ENCODE measurements around the gene GNGT1. TPM values are rescaled to one million over a fixed set of nuclear protein-coding genes. Genes with fewer than 3 reads are reported as not detected.

GNGT1 gene
- total and polyA plus RNA-seq, 2 of the 8 experiments (the other 6 are each of a cell fraction or from before 2014, with no cell fraction given): 0.26 TPM; not detected in 1

DNA sequence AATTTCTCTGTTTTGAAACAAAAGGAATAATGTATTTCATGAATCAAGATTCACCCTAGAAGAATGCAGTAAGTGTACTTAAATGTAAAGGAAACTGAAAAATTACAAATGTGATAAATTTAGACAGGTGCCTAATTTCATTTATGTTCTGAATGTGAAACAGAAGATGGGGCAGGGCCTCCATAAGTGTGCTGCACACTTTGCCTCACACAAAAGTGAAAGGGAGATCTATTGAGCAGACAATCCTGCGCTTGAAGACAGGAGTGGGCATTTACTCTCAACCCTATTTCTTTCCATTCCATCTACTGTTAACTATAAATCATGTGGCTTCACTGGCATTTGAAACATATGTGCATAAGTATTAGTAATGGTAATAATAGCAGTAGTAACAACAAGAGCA is 51.4 kb downstream of the GNGT1 start:
- H2AFZ ChIP-seq (ENCODE audit: low read length): no peak overlapping the region
- H3K18ac ChIP-seq (ENCODE audit: extremely low read depth, low read length): no peak overlapping the region
- no peak overlapping the region for H4K5ac ChIP-seq (ENCODE audit: insufficient read length, low read depth, low read length)
- H3K56ac ChIP-seq (replicated peaks; ENCODE audit: insufficient read length, low read depth, low read length): no peak overlapping the region
- no peak overlapping the region for H3K4me3 ChIP-seq (ENCODE audit: extremely low read depth in 1 of 4, insufficient read depth in 2 of 4, low read depth in 3 of 4, low read length in 4 of 4)
- FAIRE-seq (no peak), DNase-seq (ENCODE audit: low read depth in 1 of 2, low spot score in 2 of 2) (no peak)
- H2BK15ac ChIP-seq (ENCODE audit: low read length): no peak overlapping the region
- no peak overlapping the region for H3K27ac ChIP-seq (ENCODE audit: low read depth, low read length)
- no peak overlapping the region for H2BK12ac ChIP-seq (ENCODE audit: low read depth, low read length)
- H3K4me2 ChIP-seq (ENCODE audit: insufficient read depth in 1 of 2, low read depth in 2 of 2, low read length in 2 of 2): no peak overlapping the region
- no peak overlapping the region for H2AK5ac ChIP-seq (ENCODE audit: low read depth, low read length)
- H3K9ac ChIP-seq (replicated peaks in 1 of 4; ENCODE audit: extremely low read depth in 1 of 4, low read depth in 3 of 4, low read length in 3 of 4): no peak overlapping the region
- H3K23me2 ChIP-seq (ENCODE audit: low read depth, low read length): no peaks in the 10 kb centered on the region
- WGBS, 2 experiments (ENCODE audit: extremely low coverage in 1 of 2, insufficient coverage in 1 of 2, insufficient read length in 1 of 2, insufficient replicate concordance in 2 of 2, low coverage in 1 of 2, low lambda C conversion rate in 2 of 2, missing lambda C conversion rate in 1 of 2): 100% methylated on average over 1 of the region's 1 CpG; no CpG with 5 or more reads in 1 of the 2 experiments
- H2BK120ac ChIP-seq (replicated peaks; ENCODE audit: low read depth, low read length): no peak overlapping the region
- H3K9me3 ChIP-seq (ENCODE audit: insufficient read depth in 2 of 2, low read depth in 1 of 2, low read length in 1 of 2): no peaks in the 10 kb centered on the region
- H4K91ac ChIP-seq (replicated peaks; ENCODE audit: insufficient read length, low read length): no peak overlapping the region
- CTCF ChIA-PET (ENCODE audit: partially characterized antibody): interaction anchor here (1.4 to 1.6 kb wide), 2 partner anchors 11 to 157 kb away, joined by 4 to 5 read pairs; no protein-coding TSS in a partner anchor
- H3K23ac ChIP-seq (ENCODE audit: insufficient read length): no peak overlapping the region
- no peak overlapping the region for H3K14ac ChIP-seq (ENCODE audit: insufficient read length)
- no peaks in the 10 kb centered on the region for H3K4me1 ChIP-seq (replicated peaks in 1 of 4; ENCODE audit: control insufficient read depth in 3 of 4, insufficient read depth in 4 of 4, low read length in 3 of 4)
- no peak overlapping the region for H2BK5ac ChIP-seq (ENCODE audit: low read depth, low read length)
- POLR2A ChIA-PET (ENCODE audit: partially characterized antibody): no interaction called here
- no peaks in the 10 kb centered on the region for H3K36me3 ChIP-seq (ENCODE audit: control insufficient read depth in 2 of 4, insufficient read depth in 4 of 4, low read length in 3 of 4)
- no peak overlapping the region for H4K8ac ChIP-seq (ENCODE audit: extremely low read depth, insufficient read depth, low read length)
- H2BK20ac ChIP-seq (ENCODE audit: low read length): no peak overlapping the region
- no peaks in the 10 kb centered on the region for H3K79me1 ChIP-seq (ENCODE audit: low read depth, low read length)
- no peak overlapping the region for H3K4ac ChIP-seq (replicated peaks; ENCODE audit: insufficient read length, low read depth, low read length)
- no peaks in the 10 kb centered on the region for H4K20me1 ChIP-seq (replicated peaks in 1 of 2; ENCODE audit: control insufficient read depth in 1 of 2, insufficient read depth in 2 of 2, low read length in 2 of 2)
- no peaks in the 10 kb centered on the region for H3K79me2 ChIP-seq (ENCODE audit: control insufficient read depth in 1 of 2, insufficient read depth in 2 of 2, low read length in 2 of 2)
- no peaks in the 10 kb centered on the region for H3K27me3 ChIP-seq (replicated peaks in 1 of 4; ENCODE audit: control insufficient read depth in 3 of 4, extremely low read depth in 1 of 4, insufficient read depth in 3 of 4, low read length in 3 of 4)
- TF ChIP-seq POLR2AphosphoS5 (IDR thresholded peaks at IDR 0.05; ENCODE audit: low read depth, low read length) (no peak), SP2 (IDR thresholded peaks at IDR 0.05; ENCODE audit: low read length) (no peak)
